ENCODE data around the gene OR51B4. TPM values are rescaled to one million over a fixed set of nuclear protein-coding genes. Genes with fewer than 3 reads are reported as not detected.

Gene OR51B4
- total RNA-seq, 1 donor, result 0.18 TPM

DNA sequence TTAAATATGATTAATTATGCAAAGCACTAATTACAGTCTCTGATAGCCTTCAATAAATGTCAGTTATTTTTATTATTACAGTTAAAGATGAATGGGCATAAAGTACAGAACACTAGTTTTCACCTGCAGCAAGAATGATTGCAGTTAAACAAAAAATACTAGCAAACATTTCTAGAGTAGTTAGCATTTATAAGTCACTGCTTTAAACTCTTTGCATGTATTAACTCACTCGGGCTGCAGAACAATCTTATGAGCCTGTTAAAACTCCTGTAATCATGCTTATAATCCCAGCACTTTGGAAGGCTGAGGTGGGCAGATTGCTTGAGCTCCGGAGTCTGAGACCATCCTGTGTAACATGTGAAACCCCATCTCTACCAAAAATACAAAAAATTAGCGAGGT lies 14.8 kb downstream of the OR51B4 start:
- TF ChIP-seq, protein P1, sequence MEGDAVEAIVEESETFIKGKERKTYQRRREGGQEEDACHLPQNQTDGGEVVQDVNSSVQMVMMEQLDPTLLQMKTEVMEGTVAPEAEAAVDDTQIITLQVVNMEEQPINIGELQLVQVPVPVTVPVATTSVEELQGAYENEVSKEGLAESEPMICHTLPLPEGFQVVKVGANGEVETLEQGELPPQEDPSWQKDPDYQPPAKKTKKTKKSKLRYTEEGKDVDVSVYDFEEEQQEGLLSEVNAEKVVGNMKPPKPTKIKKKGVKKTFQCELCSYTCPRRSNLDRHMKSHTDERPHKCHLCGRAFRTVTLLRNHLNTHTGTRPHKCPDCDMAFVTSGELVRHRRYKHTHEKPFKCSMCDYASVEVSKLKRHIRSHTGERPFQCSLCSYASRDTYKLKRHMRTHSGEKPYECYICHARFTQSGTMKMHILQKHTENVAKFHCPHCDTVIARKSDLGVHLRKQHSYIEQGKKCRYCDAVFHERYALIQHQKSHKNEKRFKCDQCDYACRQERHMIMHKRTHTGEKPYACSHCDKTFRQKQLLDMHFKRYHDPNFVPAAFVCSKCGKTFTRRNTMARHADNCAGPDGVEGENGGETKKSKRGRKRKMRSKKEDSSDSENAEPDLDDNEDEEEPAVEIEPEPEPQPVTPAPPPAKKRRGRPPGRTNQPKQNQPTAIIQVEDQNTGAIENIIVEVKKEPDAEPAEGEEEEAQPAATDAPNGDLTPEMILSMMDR (IDR thresholded peaks at IDR 0.05; ENCODE audit: insufficient read depth, low read length), result no peak
- no peak overlapping the region for H3K4me3 ChIP-seq (ENCODE audit: low read depth, low read length)
- no peak for DNase-seq (ENCODE audit: low read depth)

DNA sequence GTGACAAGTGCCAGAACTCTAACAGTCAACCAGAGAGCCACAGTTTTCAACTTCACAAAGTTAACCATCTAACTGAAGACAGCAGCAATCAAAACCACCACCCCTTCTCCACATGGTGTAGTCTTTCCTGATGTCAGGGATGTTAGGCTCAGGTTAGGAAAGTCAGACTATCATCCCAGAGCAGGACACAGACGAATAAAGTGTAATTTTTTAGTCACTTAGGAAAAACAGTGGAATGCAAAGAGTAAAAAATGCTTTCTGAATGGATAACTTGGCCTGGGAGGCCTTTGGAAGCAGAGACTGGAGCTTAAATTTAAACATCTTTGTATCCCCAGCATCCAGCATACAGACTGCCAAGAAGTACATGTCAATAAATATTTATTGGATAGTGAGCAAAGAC lies 15.4 kb downstream of the OR51B4 start:
- DNase-seq (ENCODE audit: low read depth), result no peak
- TF ChIP-seq, protein P1 (IDR thresholded peaks at IDR 0.05; ENCODE audit: insufficient read depth, low read length), result no peak
- no peak overlapping the region for H3K4me3 ChIP-seq (ENCODE audit: low read depth, low read length)

DNA sequence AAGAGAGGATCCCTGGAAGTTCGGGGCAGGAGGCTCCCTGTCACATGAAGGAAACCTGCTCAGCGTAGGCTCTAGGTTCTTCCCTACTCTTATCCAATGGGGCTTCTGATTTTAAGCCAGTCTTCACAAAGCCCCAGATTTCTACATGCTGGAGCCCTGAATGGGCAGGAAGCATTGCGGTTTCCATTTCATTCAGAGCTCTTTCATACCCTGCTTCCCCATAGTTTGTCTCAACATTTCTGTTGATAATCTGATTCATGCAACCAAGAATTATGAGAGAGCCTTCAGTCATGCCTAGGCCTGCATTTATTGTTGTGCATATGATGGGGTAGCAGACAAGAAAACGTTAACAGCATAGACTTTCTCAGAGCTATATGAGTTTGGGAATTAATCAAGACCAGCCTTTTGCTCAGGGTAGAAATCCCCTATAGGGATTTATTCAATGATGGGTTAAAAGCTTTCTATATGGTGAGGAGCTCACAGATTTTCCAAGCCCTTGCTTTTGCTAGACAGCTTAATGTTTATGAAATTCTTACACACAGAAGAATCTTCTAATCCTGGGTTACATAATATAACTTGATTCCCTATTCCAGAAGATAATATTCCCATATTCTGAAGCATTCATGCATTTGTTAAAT lies 15.9 kb downstream of the OR51B4 start:
- no peak overlapping the region for H3K4me3 ChIP-seq (ENCODE audit: low read depth, low read length)

DNA sequence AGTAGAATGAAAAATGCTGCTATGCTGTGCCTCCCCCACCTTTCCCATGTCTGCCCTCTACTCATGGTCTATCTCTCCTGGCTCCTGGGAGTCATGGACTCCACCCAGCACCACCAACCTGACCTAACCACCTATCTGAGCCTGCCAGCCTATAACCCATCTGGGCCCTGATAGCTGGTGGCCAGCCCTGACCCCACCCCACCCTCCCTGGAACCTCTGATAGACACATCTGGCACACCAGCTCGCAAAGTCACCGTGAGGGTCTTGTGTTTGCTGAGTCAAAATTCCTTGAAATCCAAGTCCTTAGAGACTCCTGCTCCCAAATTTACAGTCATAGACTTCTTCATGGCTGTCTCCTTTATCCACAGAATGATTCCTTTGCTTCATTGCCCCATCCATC lies 17.1 kb downstream of the OR51B4 start:
- no peak for DNase-seq (ENCODE audit: low read depth)
- TF ChIP-seq, protein P1 (IDR thresholded peaks at IDR 0.05; ENCODE audit: insufficient read depth, low read length), result no peak
- no peak overlapping the region for H3K4me3 ChIP-seq (ENCODE audit: low read depth, low read length)

More for the DNA sequence above, 15.9 kb downstream of the OR51B4 start:
- TF ChIP-seq, protein P1 (IDR thresholded peaks at IDR 0.05; ENCODE audit: insufficient read depth, low read length), result no peak
- DNase-seq (ENCODE audit: low read depth), result no peak

DNA sequence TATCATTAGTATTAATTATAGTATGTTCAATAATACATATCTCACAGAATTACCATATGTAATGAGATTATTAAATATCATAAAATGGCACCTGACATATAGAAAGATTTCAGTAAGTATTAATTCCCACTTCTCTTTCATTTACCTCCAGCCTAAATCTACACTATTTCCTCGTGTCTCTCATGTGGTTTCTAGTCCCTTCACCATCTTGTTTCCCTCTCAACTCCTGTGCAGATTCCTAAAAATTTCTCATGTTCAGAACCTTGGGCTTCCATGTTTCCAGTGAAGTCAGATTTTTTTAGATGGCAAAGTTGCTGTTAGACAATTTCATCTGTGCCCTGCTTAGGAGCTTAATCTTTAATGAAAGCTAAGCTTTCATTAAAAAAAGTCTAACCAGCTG lies 17.9 kb downstream of the OR51B4 start:
- no peak for DNase-seq (ENCODE audit: low read depth)
- H3K4me3 ChIP-seq (ENCODE audit: low read depth, low read length), result no peak overlapping the region
- TF ChIP-seq, protein P1 (IDR thresholded peaks at IDR 0.05; ENCODE audit: insufficient read depth, low read length), result no peak

DNA sequence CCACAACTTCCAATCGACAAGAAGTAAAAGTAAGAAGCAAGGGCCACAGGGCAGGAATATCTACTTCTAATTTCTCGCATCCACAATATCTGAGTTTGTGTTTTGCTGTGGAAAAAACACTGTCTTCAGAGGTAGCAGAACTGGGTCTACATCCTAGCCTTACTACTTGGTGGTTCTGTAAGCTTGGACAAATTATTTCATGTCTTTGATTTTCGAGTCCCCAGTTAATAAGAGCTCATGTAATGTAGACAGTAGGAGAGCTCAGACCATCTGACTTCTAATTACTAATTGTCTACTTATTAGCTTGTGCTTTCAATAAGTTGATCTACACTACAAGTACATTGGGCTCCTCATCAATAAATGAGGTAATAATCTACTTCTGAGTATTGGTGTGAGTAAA lies 18.7 kb downstream of the OR51B4 start:
- TF ChIP-seq, protein P1 (IDR thresholded peaks at IDR 0.05; ENCODE audit: insufficient read depth, low read length), result no peak
- no peak overlapping the region for H3K4me3 ChIP-seq (ENCODE audit: low read depth, low read length)
- DNase-seq (ENCODE audit: low read depth), result no peak

DNA sequence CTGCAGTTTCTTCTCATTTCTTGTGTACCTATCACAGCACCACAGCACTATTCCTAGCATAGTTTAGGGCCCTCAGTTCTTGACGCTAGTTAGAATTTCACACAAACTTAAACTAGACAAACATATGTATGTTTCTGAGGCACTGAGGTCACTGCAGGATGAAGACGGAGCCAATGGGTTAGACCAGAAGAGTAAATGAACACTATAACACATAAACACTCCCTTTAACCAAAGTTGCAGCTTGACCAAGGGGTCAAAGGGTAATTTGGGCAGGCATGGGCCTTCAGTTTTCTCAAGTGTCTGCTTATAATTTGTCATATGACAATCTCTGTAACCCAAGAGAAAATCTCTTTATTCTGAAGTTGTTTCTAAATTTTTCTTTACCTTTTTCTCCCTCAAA lies 19.1 kb downstream of the OR51B4 start:
- no peak for DNase-seq (ENCODE audit: low read depth)
- TF ChIP-seq, protein P1 (IDR thresholded peaks at IDR 0.05; ENCODE audit: insufficient read depth, low read length), result no peak
- no peak overlapping the region for H3K4me3 ChIP-seq (ENCODE audit: low read depth, low read length)

All from fibroblast of the aortic adventitia (primary cell).